Activated CD4-positive, alpha-beta T cell treated with anti-CD3 and anti-CD28 coated beads, Interleukin-2, Interleukin-4, amounts not matched to agents 100 ng/mL and 50 ng/mL, durations not matched to agents 16 hours and 8 hours (primary cell): Measurements from ENCODE around the gene PTMS.

ENCODE experiments used
- DNase-seq: peaks from one replicate; pipeline ENCODE4 v3.0.0-alpha.2; 2020; ENCODE audit warnings: low spot score

The PTMS gene

GRCh38 chr12:6752167-6752920 is 13.8 kb upstream of the PTMS start:
- DNase-seq: no peak

GRCh38 chr12:6752921-6753771 is 13.0 kb upstream of the PTMS start, which contains the start of gene MLF2:
Gene MLF2, minus strand, starts transcription at chr12:6753141. Its CDS starts 807 bp downstream, at chr12:6752334.
- DNase-seq: peak; percentile 98

- no peak for DNase-seq
Measured at GRCh38 chr12:6753772-6754356, 12.3 kb upstream of the PTMS start.

- DNase-seq: no peak
Measured at GRCh38 chr12:6754411-6754810, 11.8 kb upstream of the PTMS start.

- DNase-seq: no peak
Measured at GRCh38 chr12:6757028-6757690, 9.0 kb upstream of the PTMS start.

GRCh38 chr12:6758506-6759095 is 7.6 kb upstream of the PTMS start:
- no peak for DNase-seq

GRCh38 chr12:6759741-6760140 is 6.4 kb upstream of the PTMS start:
- no peak for DNase-seq

GRCh38 chr12:6763380-6763779 is 2.8 kb upstream of the PTMS start:
- no peak for DNase-seq

GRCh38 chr12:6764011-6764828 is 1.9 kb upstream of the PTMS start:
- peak; percentile 82 for DNase-seq

- no peak for DNase-seq
Measured at GRCh38 chr12:6765048-6765633, 1.0 kb upstream of the PTMS start.

GRCh38 chr12:6766651-6767349 is 637 bp downstream of the PTMS start:
- DNase-seq: no peak

GRCh38 chr12:6767353-6768319 is 1.5 kb downstream of the PTMS start:
- DNase-seq: no peak

GRCh38 chr12:6768437-6768914 is 2.3 kb downstream of the PTMS start:
- DNase-seq: no peak

- DNase-seq: no peak
Measured at GRCh38 chr12:6768990-6769389, 2.8 kb downstream of the PTMS start.

- DNase-seq: no peak
Measured at GRCh38 chr12:6769666-6770065, 3.5 kb downstream of the PTMS start.

- DNase-seq: no peak
Measured at GRCh38 chr12:6770094-6770493, 3.9 kb downstream of the PTMS start.

GRCh38 chr12:6770600-6770999 is 4.4 kb downstream of the PTMS start:
- DNase-seq: no peak

GRCh38 chr12:6771091-6771495 is 4.9 kb downstream of the PTMS start:
- no peak for DNase-seq
